Mammary epithelial cell (primary cell): ENCODE measurements around the gene CCNI2.

Source experiments
- CTCF ChIP-seq, 2 donors: IDR thresholded peaks in 1 of 2; conservative IDR thresholded peaks in 1 of 2; 2 replicates each; pipeline ENCODE4 v1.5.1; 2011 to 2012; ENCODE audit warnings: inconsistent platforms in 2 of 2, low read length in 2 of 2, mild to moderate bottlenecking in 2 of 2, control low read depth in 1 of 2, low read depth in 1 of 2; ENCODE audit not compliant: insufficient read depth in 1 of 2; ENCODE audit errors: extremely low read depth in 1 of 2
- EZH2 ChIP-seq: IDR thresholded peaks from 2 replicates; pipeline ENCODE4 v1.6.1; 2012; ENCODE audit warnings: low read length, inconsistent platforms, borderline replicate concordance

GRCh38 chr5:132764671-132765238 is 17.5 kb downstream of the CCNI2 start:
- no peak for TF ChIP-seq CTCF (conservative IDR thresholded peaks at IDR 0.05 in 1 of 2, IDR thresholded peaks at IDR 0.05 in 1 of 2; ENCODE audit: extremely low read depth in 1 of 2, insufficient read depth in 1 of 2, low read depth in 1 of 2, low read length in 2 of 2)
- TF ChIP-seq EZH2, result no peak
